Measurements from ENCODE around the gene STK38. TPM values are rescaled to one million over a fixed set of nuclear protein-coding genes. Genes with fewer than 3 reads are reported as not detected.

STK38 gene
- total and polyA plus RNA-seq, 9 of the 15 experiments (the other 6 are each of a cell fraction or from before 2014, with no cell fraction given) = 5.7 to 28.7 (median 19.5) TPM

DNA sequence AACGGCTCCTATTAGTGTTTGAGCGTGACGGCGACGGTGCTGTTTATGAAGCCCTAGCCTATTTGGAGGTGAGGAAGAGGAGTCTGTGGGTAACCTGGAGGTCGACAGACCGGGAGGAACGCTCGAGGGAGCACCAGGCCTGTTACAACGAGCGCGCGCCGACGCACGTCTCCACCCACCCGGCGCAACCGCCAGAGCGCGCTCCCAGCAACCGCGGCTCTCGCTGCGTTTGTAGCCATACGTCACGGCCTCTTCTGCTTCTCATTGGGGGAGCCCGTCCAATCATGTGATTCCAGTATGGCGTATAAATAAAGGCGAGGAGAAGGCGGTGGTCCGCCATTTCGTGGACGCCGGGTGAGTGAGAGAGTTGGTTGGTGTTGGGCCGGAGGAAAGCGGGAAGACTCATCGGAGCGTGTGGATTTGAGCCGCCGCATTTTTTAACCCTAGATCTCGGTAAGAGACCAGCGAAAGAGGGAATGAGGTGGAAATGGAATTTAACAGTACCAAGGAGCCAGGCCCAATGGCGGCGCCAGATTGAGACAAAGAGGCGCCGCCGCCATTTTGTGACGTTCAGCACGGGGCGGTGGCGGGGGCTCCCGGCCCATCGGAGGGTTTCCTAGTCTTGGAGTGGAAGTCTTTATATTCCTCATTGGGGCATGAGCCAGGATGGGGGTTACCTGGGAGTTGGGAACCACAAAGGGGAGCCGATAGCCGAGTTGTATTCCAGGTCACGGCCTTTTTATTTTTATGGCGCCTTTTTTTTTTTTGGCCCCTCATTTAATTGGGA, 46.9 kb upstream of the STK38 start, which contains the start of gene SRSF3 (continued):
- TF ChIP-seq, protein P1, sequence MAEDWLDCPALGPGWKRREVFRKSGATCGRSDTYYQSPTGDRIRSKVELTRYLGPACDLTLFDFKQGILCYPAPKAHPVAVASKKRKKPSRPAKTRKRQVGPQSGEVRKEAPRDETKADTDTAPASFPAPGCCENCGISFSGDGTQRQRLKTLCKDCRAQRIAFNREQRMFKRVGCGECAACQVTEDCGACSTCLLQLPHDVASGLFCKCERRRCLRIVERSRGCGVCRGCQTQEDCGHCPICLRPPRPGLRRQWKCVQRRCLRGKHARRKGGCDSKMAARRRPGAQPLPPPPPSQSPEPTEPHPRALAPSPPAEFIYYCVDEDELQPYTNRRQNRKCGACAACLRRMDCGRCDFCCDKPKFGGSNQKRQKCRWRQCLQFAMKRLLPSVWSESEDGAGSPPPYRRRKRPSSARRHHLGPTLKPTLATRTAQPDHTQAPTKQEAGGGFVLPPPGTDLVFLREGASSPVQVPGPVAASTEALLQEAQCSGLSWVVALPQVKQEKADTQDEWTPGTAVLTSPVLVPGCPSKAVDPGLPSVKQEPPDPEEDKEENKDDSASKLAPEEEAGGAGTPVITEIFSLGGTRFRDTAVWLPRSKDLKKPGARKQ (CRISPR knock-in tag; IDR thresholded peaks at IDR 0.05) = no peak
- no peak for TF ChIP-seq NCOA4 (IDR thresholded peaks at IDR 0.05; ENCODE audit: partially characterized antibody)
- peak; percentile 74; the same call in 1 of the 2 replicates for TF ChIP-seq ESRRA (IDR thresholded peaks at IDR 0.05; ENCODE audit: borderline replicate concordance, low read depth)
- TF ChIP-seq, protein P2, sequence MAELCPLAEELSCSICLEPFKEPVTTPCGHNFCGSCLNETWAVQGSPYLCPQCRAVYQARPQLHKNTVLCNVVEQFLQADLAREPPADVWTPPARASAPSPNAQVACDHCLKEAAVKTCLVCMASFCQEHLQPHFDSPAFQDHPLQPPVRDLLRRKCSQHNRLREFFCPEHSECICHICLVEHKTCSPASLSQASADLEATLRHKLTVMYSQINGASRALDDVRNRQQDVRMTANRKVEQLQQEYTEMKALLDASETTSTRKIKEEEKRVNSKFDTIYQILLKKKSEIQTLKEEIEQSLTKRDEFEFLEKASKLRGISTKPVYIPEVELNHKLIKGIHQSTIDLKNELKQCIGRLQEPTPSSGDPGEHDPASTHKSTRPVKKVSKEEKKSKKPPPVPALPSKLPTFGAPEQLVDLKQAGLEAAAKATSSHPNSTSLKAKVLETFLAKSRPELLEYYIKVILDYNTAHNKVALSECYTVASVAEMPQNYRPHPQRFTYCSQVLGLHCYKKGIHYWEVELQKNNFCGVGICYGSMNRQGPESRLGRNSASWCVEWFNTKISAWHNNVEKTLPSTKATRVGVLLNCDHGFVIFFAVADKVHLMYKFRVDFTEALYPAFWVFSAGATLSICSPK (IDR thresholded peaks at IDR 0.05; ENCODE audit: borderline replicate concordance) = no peak
- no peak for TF ChIP-seq NFATC3 (IDR thresholded peaks at IDR 0.05)
- TF ChIP-seq MYBL2 (IDR thresholded peaks at IDR 0.05; ENCODE audit: low read depth) = peak; percentile 86
- TF ChIP-seq MYBL2 (CRISPR knock-in tag; IDR thresholded peaks at IDR 0.05; ENCODE audit: borderline replicate concordance) = no peak
- TF ChIP-seq, protein P3, sequence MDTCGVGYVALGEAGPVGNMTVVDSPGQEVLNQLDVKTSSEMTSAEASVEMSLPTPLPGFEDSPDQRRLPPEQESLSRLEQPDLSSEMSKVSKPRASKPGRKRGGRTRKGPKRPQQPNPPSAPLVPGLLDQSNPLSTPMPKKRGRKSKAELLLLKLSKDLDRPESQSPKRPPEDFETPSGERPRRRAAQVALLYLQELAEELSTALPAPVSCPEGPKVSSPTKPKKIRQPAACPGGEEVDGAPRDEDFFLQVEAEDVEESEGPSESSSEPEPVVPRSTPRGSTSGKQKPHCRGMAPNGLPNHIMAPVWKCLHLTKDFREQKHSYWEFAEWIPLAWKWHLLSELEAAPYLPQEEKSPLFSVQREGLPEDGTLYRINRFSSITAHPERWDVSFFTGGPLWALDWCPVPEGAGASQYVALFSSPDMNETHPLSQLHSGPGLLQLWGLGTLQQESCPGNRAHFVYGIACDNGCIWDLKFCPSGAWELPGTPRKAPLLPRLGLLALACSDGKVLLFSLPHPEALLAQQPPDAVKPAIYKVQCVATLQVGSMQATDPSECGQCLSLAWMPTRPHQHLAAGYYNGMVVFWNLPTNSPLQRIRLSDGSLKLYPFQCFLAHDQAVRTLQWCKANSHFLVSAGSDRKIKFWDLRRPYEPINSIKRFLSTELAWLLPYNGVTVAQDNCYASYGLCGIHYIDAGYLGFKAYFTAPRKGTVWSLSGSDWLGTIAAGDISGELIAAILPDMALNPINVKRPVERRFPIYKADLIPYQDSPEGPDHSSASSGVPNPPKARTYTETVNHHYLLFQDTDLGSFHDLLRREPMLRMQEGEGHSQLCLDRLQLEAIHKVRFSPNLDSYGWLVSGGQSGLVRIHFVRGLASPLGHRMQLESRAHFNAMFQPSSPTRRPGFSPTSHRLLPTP (IDR thresholded peaks at IDR 0.05; ENCODE audit: borderline replicate concordance, extremely low read depth, insufficient read length) = no peak
- no peak for TF ChIP-seq ZKSCAN3 (CRISPR knock-in tag; IDR thresholded peaks at IDR 0.05)
- no peak for TF ChIP-seq ZNF253 (CRISPR knock-in tag; conservative IDR thresholded peaks at IDR 0.05)
- TF ChIP-seq FUS (optimal IDR thresholded peaks at IDR 0.05; ENCODE audit: low read depth, low read length) = no peak
- no peak for TF ChIP-seq ADNP (tag; IDR thresholded peaks at IDR 0.05)
- TF ChIP-seq ZSCAN32 (CRISPR knock-in tag; IDR thresholded peaks at IDR 0.05) = no peak
- no peak for TF ChIP-seq MCM7 (IDR thresholded peaks at IDR 0.05)
- peak; percentile 1 to 26; a peak in 2 of 4 replicates for TF ChIP-seq RAD21 (CRISPR knock-in tag; conservative IDR thresholded peaks at IDR 0.05 in 1 of 2, IDR thresholded peaks at IDR 0.05 in 1 of 2)
- TF ChIP-seq CCNT2 (IDR thresholded peaks at IDR 0.05; ENCODE audit: borderline replicate concordance, extremely low read depth, insufficient read length, low read depth, low read length) = peak; percentile 82
- TF ChIP-seq, protein P4, sequence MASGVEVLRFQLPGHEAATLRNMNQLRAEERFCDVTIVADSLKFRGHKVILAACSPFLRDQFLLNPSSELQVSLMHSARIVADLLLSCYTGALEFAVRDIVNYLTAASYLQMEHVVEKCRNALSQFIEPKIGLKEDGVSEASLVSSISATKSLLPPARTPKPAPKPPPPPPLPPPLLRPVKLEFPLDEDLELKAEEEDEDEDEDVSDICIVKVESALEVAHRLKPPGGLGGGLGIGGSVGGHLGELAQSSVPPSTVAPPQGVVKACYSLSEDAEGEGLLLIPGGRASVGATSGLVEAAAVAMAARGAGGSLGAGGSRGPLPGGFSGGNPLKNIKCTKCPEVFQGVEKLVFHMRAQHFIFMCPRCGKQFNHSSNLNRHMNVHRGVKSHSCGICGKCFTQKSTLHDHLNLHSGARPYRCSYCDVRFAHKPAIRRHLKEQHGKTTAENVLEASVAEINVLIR (CRISPR knock-in tag; IDR thresholded peaks at IDR 0.05) = peak; percentile 87
- peak; percentile 100 for TF ChIP-seq MTA3 (IDR thresholded peaks at IDR 0.05; ENCODE audit: borderline replicate concordance)
- TF ChIP-seq PTTG1 (tag; IDR thresholded peaks at IDR 0.05; ENCODE audit: low read depth) = no peak

Data from K562 (cell line).